ENCODE measurements around the gene ROBO1.

ROBO1 gene

GRCh38 chr3:79040701-79041100, 727.1 kb downstream of the ROBO1 start:
- no peak for DNase-seq

GRCh38 chr3:79040091-79040490, 727.7 kb downstream of the ROBO1 start:
- no peak for DNase-seq

GRCh38 chr3:79039192-79039591, 728.6 kb downstream of the ROBO1 start:
- DNase-seq: no peak

- no peak for DNase-seq
Observed at GRCh38 chr3:79038636-79039035, 729.2 kb downstream of the ROBO1 start.

GRCh38 chr3:79038057-79038456, 729.7 kb downstream of the ROBO1 start:
- DNase-seq: no peak

GRCh38 chr3:79032686-79033318, 735.0 kb downstream of the ROBO1 start:
- peak; percentile 12 to 60 for DNase-seq

- DNase-seq: no peak
Observed at GRCh38 chr3:79030157-79030556, 737.6 kb downstream of the ROBO1 start.

GRCh38 chr3:79028916-79029315, 738.9 kb downstream of the ROBO1 start:
- DNase-seq: no peak

GRCh38 chr3:79027593-79027992, 740.2 kb downstream of the ROBO1 start:
- DNase-seq: no peak

- no peak for DNase-seq
Observed at GRCh38 chr3:79019924-79020173, 747.9 kb downstream of the ROBO1 start.

- peak; percentile 46 to 71 for DNase-seq
Observed at GRCh38 chr3:79019137-79019923, 748.5 kb downstream of the ROBO1 start.

- DNase-seq: peak; percentile 1 to 45
Observed at GRCh38 chr3:79018671-79019136, 749.1 kb downstream of the ROBO1 start.

GRCh38 chr3:79018265-79018664, 749.5 kb downstream of the ROBO1 start:
- DNase-seq: no peak

GRCh38 chr3:79016587-79017376, 751.0 kb downstream of the ROBO1 start:
- DNase-seq: peak; percentile 26 to 61

- DNase-seq: no peak
Observed at GRCh38 chr3:79015854-79016253, 751.9 kb downstream of the ROBO1 start.

- no peak for DNase-seq
Observed at GRCh38 chr3:79012946-79013362, 754.8 kb downstream of the ROBO1 start.

GRCh38 chr3:79012530-79012913, 755.3 kb downstream of the ROBO1 start:
- DNase-seq: no peak

- DNase-seq: no peak
Observed at GRCh38 chr3:79011821-79012529, 755.8 kb downstream of the ROBO1 start.

GRCh38 chr3:79009861-79010260, 757.9 kb downstream of the ROBO1 start:
- DNase-seq: no peak

GRCh38 chr3:79006077-79006476, 761.7 kb downstream of the ROBO1 start:
- no peak for DNase-seq

- DNase-seq: no peak
Observed at GRCh38 chr3:79005084-79005483, 762.7 kb downstream of the ROBO1 start.

- no peak for DNase-seq
Observed at GRCh38 chr3:79003994-79004393, 763.8 kb downstream of the ROBO1 start.
